Measurements from ENCODE around the gene CAPRIN2.

The CAPRIN2 gene

GRCh38 chr12:30754750-30755394 is at the start of gene CAPRIN2:
Gene CAPRIN2, minus strand, starts transcription at chr12:30754951. Its CDS starts 1,431 bp downstream, at chr12:30753520.
- H3K4me1 Mint-ChIP-seq: peaks cover 33% of the 10 kb centered on the region
- H3K36me3 Mint-ChIP-seq: no peaks in the 10 kb centered on the region
- H3K27ac Mint-ChIP-seq: peak within 1 kb of the TSS; percentile 74
- ATAC-seq (peak; percentile 95), DNase-seq (ENCODE audit: low spot score in 2 of 2) (peak; percentile 89 to 96)
- H3K9me3 Mint-ChIP-seq: no peaks in the 10 kb centered on the region
- H3K4me3 Mint-ChIP-seq: peak within 1 kb of the TSS; percentile 83

- peak overlapping the region; percentile 77 for H3K4me3 Mint-ChIP-seq
- H3K36me3 Mint-ChIP-seq: no peaks in the 10 kb centered on the region
- H3K4me1 Mint-ChIP-seq: peaks cover 26% of the 10 kb centered on the region
- no peak for DNase-seq (ENCODE audit: low spot score in 2 of 2)
- H3K27ac Mint-ChIP-seq: no peak overlapping the region
- H3K9me3 Mint-ChIP-seq: no peaks in the 10 kb centered on the region
- no peak for ATAC-seq
These were observed 42.9 kb upstream of the CAPRIN2 start for GRCh38 chr12:30797689-30798088.

- H3K9me3 Mint-ChIP-seq: no peaks in the 10 kb centered on the region
- DNase-seq (ENCODE audit: low spot score in 2 of 2) (no peak), ATAC-seq (no peak)
- H3K4me3 Mint-ChIP-seq: peak overlapping the region; percentile 77
- no peak overlapping the region for H3K27ac Mint-ChIP-seq
- no peaks in the 10 kb centered on the region for H3K36me3 Mint-ChIP-seq
- H3K4me1 Mint-ChIP-seq: peaks cover 26% of the 10 kb centered on the region
These were observed 42.2 kb upstream of the CAPRIN2 start for GRCh38 chr12:30796891-30797371.

- DNase-seq (ENCODE audit: low spot score in 2 of 2) (peak in 1 of 2 donors; percentile 8), ATAC-seq (peak; percentile 20)
- H3K36me3 Mint-ChIP-seq: no peaks in the 10 kb centered on the region
- H3K27ac Mint-ChIP-seq: peak overlapping the region; percentile 80
- peak overlapping the region; percentile 77 for H3K4me3 Mint-ChIP-seq
- peaks cover 26% of the 10 kb centered on the region for H3K4me1 Mint-ChIP-seq
- no peaks in the 10 kb centered on the region for H3K9me3 Mint-ChIP-seq
These were observed 41.6 kb upstream of the CAPRIN2 start for GRCh38 chr12:30796313-30796780.

- Mint-ChIP-seq H3K4me3 (peak overlapping the region; percentile 77), H3K9me3 (no peaks in the 10 kb centered on the region), H3K4me1 (peaks cover 26% of the 10 kb centered on the region), H3K27ac (peak overlapping the region; percentile 80), H3K36me3 (no peaks in the 10 kb centered on the region)
- DNase-seq (ENCODE audit: low spot score in 2 of 2) (peak; percentile 74 to 84), ATAC-seq (peak; percentile 91)
These were observed 40.9 kb upstream of the CAPRIN2 start for GRCh38 chr12:30795410-30796312.

GRCh38 chr12:30794591-30795409 is 40.0 kb upstream of the CAPRIN2 start:
- no peaks in the 10 kb centered on the region for H3K36me3 Mint-ChIP-seq
- no peaks in the 10 kb centered on the region for H3K9me3 Mint-ChIP-seq
- H3K4me3 Mint-ChIP-seq: peak overlapping the region; percentile 77
- ATAC-seq (peak; percentile 76), DNase-seq (ENCODE audit: low spot score in 2 of 2) (no peak)
- peak overlapping the region; percentile 80 for H3K27ac Mint-ChIP-seq
- peaks cover 26% of the 10 kb centered on the region for H3K4me1 Mint-ChIP-seq

- Mint-ChIP-seq H3K4me3 (no peak overlapping the region), H3K4me1 (peaks cover 26% of the 10 kb centered on the region), H3K27ac (peak overlapping the region; percentile 10), H3K36me3 (no peaks in the 10 kb centered on the region), H3K9me3 (no peaks in the 10 kb centered on the region)
- DNase-seq (ENCODE audit: low spot score in 2 of 2): no peak
- ATAC-seq: no peak
These were observed 39.3 kb upstream of the CAPRIN2 start for GRCh38 chr12:30794020-30794419.

- ATAC-seq (no peak), DNase-seq (ENCODE audit: low spot score in 2 of 2) (no peak)
- Mint-ChIP-seq H3K4me3 (no peak overlapping the region), H3K4me1 (peaks cover 26% of the 10 kb centered on the region), H3K36me3 (no peaks in the 10 kb centered on the region), H3K27ac (no peak overlapping the region), H3K9me3 (no peaks in the 10 kb centered on the region)
These were observed 38.1 kb upstream of the CAPRIN2 start for GRCh38 chr12:30792648-30793499.

- DNase-seq (ENCODE audit: low spot score in 2 of 2): no peak
- no peak overlapping the region for H3K27ac Mint-ChIP-seq
- peaks cover 18% of the 10 kb centered on the region for H3K4me1 Mint-ChIP-seq
- no peaks in the 10 kb centered on the region for H3K36me3 Mint-ChIP-seq
- H3K4me3 Mint-ChIP-seq: no peak overlapping the region
- no peaks in the 10 kb centered on the region for H3K9me3 Mint-ChIP-seq
- no peak for ATAC-seq
These were observed 37.3 kb upstream of the CAPRIN2 start for GRCh38 chr12:30792085-30792484.

GRCh38 chr12:30788754-30789153 is 34.0 kb upstream of the CAPRIN2 start:
- Mint-ChIP-seq H3K4me3 (no peak overlapping the region), H3K4me1 (no peaks in the 10 kb centered on the region), H3K27ac (no peak overlapping the region), H3K36me3 (no peaks in the 10 kb centered on the region), H3K9me3 (no peaks in the 10 kb centered on the region)
- ATAC-seq: no peak
- no peak for DNase-seq (ENCODE audit: low spot score in 2 of 2)

GRCh38 chr12:30785630-30786029 is 30.9 kb upstream of the CAPRIN2 start:
- H3K9me3 Mint-ChIP-seq: no peaks in the 10 kb centered on the region
- no peak overlapping the region for H3K27ac Mint-ChIP-seq
- no peak for DNase-seq (ENCODE audit: low spot score in 2 of 2)
- no peaks in the 10 kb centered on the region for H3K36me3 Mint-ChIP-seq
- no peak overlapping the region for H3K4me3 Mint-ChIP-seq
- ATAC-seq: no peak
- no peaks in the 10 kb centered on the region for H3K4me1 Mint-ChIP-seq

GRCh38 chr12:30784508-30784907 is 29.8 kb upstream of the CAPRIN2 start:
- no peak overlapping the region for H3K4me3 Mint-ChIP-seq
- no peak for ATAC-seq
- no peaks in the 10 kb centered on the region for H3K36me3 Mint-ChIP-seq
- H3K9me3 Mint-ChIP-seq: no peaks in the 10 kb centered on the region
- no peak overlapping the region for H3K27ac Mint-ChIP-seq
- H3K4me1 Mint-ChIP-seq: no peaks in the 10 kb centered on the region
- no peak for DNase-seq (ENCODE audit: low spot score in 2 of 2)

- Mint-ChIP-seq H3K36me3 (no peaks in the 10 kb centered on the region), H3K4me3 (no peak overlapping the region), H3K27ac (no peak overlapping the region), H3K4me1 (no peaks in the 10 kb centered on the region), H3K9me3 (no peaks in the 10 kb centered on the region)
- no peak for ATAC-seq
- DNase-seq (ENCODE audit: low spot score in 2 of 2): no peak
These were observed 29.2 kb upstream of the CAPRIN2 start for GRCh38 chr12:30783946-30784345.

Data from stimulated activated effector memory CD8-positive, alpha-beta T cell treated with anti-CD3 and anti-CD28 coated beads, Interleukin-12 subunit alpha, Interleukin-12 subunit beta, amount 100 ng/mL, for 72 hours (primary cell).